GM19467 (cell line): Measurements from ENCODE around the gene RHOT2.

Source experiments
- ATAC-seq: cut with Tn5 transposase; IDR thresholded peaks from one replicate; pipeline ENCODE4 v1.9.1; 2021; ENCODE audit warnings: mild to moderate bottlenecking, moderate library complexity; ENCODE audit not compliant: unreplicated experiment

Gene RHOT2

DNA sequence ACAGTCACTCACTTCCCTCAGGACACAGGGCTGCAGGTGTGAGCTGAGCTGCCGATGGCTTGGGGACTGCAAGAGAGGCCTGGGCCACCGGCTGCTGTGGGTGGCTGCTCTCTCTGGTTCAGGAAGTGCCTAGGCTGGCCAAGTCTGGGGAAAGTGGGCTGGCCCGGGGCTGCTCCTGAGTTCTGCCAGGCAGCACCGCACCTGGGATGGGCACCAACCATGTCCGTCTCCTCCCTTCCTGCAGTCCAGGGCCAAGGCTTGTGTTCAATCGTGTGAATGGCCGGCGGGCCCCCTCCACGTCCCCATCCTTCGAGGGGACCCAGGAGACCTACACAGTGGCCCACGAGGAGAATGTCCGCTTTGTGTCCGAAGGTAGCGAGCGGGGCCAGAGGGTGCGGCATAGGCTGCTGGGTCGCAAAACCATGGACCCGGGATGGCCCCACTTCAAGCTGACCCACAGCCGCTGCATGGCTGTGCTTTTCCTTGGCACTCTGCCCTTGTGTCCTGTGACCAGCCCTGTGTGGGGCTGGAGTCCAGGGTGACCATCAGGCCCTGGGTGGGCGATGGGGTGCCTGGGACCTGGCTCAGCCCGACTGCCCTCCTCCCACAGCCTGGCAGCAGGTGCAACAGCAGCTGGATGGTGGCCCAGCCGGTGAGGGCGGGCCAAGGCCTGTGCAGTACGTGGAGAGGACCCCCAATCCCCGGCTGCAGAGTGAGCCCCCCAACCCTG, 20.6 kb upstream of the RHOT2 start:
- ATAC-seq, result no peak

DNA sequence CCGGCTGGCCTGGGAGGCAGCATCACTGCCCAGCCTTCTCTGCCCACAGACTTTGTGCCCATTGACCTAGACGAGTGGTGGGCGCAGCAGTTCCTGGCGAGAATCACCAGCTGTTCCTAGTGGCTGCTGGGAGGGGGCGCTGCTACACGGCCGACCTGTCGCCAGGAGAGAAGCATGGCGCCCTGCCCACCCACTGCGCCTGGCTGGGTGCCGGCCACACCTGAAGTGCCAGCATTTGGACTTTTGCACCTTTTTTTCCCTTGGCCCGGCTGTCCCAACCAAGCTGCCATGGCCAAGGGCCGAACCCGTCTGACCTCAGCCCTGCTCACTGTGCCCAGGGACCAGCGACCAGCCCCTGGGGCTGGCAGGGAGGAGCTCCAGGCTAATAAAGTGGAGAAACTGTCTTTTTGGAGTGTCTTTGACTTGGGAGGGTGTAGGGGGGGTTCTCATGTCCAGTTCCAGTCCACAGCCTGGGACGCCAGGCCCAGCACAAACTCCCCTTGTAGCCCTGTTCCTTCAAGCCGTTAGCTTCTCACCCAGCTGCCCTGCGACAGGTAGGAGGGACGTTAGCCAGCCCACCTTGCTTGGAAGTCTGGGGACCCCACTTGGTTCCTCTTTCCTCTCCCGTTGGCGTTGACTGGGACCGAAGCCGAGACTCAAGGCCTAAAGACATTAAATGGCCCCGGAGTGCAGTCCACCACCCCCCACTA, 19.7 kb upstream of the RHOT2 start:
- ATAC-seq, result no peak

DNA sequence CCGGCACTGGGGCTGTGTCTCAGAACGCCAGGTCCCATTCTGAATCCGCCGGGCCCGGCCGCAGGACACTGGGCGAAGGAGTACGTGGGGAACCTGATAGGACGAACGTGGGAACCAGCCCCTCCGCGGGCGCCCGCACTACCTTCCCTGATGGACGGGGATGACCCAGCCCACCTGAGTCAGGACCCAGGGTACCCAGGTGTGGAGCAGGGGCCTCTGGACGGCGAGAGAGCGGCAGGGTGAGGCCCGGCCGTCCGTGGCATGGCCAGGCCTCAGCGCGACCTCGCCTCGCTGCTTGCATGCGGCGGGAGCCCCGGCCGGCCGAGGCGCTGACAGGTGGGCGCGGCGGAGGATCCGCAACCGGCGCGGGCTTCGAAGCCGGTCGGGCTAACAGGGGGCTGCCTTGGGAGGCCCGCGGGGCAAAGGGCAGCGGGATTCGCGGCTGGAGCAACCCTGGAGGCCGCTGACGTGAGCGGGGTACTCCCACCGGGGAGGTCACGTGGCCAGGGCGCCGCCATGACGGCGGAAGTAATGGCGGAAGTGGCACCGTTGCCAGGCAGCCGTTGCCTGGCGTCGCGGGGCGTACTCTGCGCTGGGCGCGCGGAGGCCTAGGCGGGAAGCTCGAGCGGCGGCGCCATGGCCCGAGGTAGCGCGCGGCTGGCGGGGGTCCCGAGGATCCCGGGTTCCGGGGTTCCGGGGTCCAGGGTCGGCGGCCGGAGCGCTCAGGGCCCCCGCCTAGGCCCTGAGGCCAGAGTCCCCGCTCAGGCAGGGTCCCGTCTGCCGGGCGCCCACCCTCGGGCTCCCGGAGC, 18.9 kb upstream of the RHOT2 start, which contains the start of gene WDR90:
WDR90 (plus strand) TSS at position 585 of the 809 bp plus-strand sequence; CDS start at position 637, 52 bp downstream.
- ATAC-seq, result peak; percentile 74

DNA sequence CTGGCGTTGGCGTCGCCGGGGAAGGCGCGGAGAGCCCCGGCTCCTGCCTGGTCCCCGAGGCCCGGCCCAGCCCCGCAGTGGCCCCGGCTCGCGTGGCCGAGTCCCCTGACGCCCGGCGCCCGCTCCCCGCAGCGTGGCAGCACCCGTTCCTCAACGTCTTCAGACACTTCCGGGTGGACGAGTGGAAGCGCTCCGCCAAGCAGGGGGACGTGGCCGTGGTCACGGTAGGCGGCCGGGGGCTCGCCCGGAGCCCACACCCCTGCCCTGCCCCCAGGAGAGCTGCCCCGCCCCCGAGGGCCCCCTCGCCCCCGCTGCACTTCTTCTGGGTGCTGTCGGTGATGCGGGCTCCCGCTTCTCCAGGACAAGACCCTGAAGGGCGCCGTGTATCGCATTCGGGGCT, 18.3 kb upstream of the RHOT2 start:
- no peak for ATAC-seq

DNA sequence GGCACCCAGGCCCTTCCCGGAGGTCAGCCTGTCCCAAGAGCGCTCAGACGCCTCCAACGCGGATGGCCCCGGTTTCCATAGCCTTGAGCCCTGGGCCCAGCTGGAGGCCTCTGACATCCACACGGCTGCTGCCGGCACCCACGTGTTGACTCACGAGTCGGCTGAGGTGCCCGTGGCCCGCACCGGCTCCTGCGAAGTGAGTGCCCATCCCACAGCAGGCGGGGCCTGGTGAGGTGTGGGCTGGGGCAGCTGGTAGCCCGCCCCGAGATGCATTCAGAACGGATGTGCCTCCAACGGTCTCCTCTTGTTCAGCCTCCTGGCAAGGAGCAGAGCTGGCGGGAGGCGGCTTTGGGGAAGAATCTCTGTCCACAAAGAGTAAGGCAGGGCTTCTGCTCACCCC, 16.1 kb upstream of the RHOT2 start:
- no peak for ATAC-seq

DNA sequence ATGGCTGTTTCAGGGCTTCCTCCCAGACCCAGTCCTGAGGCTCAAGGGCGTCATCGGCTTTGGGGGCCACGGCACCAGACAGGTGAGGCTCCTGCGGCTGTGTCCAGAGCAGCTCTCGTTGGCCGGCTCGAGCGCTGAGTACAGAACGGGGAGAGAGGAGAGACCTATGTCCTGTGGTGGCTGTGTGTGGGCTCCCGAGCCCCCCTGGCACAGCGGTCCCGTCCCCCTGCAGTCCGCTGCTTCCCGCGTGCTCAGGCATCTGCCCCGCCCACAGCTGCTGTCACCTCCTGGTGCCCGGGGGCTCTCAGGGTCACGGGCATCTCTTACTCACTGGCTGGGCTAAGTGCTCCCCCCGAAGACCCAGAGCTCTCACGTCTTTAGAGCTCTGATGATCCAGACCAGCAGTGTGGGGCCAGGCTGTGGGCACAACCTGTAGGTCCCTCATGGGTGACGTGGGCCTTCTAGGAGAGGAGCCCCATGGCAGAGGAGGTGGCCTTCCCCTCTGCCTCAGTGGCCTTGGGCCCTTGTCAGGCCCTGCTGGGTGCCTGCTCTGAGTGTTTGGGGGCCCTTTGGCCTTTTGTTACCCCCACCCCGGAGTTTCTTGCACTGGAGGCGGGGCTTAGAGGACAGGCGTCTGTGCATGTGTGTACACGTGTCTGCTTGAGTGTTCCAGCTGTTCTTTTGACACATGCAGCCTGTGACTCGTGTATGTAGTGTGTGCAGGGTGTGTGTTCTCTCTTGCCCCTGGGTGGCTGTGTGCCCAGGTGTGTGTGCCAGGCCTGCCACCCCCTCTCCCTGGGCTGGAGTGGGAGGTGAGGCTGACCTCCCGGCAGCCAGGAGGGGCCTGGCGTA, 15.3 kb upstream of the RHOT2 start:
- ATAC-seq, result no peak

DNA sequence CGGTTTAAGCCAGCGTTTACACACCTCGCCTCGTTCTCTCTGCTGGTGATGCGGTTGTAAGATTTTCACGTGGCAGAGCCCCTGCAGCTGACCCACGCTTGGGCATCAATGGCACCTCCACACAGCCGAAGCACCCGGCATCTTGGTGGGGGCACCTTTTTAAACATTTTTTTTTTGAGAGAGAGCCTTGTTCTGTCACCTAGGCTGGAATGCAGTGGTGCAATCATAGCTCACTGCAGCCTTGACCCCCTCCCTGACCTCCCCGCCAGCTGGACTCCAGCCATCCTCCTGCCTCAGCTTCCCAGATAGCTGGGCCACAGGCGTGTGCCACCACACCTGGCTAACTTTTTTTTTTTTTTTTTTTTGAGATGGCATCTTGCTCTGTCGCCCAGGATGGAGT, 13.9 kb upstream of the RHOT2 start:
- ATAC-seq, result no peak

DNA sequence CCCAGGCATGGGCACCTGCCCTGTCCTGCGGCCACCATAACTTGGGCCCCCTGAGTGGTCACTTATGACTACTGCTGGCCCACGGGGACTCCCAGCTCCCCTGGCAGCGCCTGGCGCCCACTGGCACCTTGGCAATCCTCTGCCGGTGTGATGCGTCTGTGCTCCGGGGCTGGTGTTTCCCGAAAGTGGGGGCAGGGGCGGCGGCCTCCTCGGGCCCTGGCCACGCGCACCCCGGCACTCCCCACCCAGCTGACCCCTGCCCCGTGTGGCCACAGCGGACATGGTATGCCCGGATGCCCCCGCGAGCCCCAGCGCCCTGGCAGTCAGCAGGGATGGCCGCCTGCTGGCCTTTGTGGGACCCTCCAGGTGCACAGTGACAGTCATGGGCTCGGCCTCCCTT, 10.4 kb upstream of the RHOT2 start:
- ATAC-seq, result no peak

DNA sequence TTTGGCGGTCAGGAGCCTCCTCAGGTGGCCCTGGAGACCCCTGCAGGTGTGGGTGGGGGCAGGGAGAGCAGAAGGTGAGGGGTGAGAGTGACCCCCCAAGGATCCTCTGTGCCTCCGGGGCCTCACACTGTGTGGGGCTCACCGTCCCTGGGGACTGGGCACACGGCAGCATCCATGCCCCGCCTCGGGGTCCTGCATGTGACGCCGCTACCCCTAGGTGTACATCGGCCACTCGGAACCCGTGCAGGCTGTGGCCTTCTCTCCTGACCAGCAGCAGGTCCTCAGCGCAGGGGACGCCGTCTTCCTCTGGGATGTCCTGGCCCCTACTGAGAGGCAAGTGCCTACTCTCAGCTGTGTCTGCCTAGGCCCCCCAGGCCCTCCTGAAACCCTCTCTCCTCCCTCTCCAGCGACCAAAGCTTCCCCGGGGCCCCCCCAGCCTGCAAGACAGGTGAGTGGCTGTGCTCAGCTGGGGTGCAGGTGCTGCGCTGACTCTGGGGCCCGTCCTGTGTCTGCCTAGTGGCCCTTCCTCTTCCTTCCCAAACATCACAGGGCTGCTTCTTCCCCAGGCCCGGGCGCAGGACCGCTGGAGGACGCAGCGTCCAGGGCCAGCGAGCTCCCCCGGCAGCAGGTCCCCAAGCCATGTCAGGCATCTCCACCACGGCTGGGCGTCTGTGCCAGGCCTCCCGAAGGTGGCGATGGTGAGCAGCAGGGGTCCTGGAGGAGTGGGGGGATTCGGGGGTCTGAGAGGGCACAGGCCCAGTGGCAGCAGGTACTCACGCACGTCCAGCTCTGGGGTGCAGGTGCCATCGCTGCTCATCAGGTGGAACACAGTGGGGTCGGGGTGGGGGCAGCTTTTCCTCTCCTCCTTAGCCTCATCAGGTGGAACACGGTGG, 9.0 kb upstream of the RHOT2 start:
- no peak for ATAC-seq

DNA sequence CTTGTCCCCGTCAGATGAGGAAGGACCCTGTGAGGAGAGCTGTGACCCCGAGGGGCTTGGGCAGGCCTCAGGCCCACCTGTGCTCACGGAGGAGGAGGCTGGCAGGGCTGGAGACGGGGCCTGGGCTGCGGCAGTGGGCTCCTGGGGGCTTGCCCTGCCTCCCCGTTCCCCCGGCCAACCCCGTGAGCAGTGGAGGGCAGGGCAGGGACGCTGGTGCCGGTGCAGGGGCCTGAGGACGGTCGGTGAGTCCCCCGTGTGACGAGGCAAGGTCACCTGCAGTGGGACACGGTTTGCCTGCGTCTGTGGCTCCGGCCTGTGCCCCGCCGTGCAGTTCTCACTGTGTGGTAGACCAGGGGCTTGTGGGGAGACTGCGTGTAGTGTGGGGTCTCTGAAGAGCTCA, 8.3 kb upstream of the RHOT2 start:
- ATAC-seq, result no peak

DNA sequence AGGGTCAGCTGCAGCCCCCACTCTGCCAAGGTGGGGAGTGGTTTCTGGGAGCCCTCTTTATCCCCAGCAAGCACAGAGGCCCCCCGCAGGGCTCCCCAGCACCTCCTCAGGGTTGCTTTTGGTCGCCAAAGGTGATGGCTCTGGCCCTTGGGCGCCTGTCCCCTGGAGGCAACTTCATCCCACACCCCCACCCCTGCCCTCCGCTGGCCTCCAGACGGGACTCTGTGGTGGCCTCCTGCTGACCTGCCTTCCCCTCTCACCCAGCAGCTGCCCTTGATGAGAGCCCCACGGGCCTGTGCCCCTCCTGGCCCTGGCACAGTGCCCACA, 7.8 kb upstream of the RHOT2 start:
- ATAC-seq, result no peak

DNA sequence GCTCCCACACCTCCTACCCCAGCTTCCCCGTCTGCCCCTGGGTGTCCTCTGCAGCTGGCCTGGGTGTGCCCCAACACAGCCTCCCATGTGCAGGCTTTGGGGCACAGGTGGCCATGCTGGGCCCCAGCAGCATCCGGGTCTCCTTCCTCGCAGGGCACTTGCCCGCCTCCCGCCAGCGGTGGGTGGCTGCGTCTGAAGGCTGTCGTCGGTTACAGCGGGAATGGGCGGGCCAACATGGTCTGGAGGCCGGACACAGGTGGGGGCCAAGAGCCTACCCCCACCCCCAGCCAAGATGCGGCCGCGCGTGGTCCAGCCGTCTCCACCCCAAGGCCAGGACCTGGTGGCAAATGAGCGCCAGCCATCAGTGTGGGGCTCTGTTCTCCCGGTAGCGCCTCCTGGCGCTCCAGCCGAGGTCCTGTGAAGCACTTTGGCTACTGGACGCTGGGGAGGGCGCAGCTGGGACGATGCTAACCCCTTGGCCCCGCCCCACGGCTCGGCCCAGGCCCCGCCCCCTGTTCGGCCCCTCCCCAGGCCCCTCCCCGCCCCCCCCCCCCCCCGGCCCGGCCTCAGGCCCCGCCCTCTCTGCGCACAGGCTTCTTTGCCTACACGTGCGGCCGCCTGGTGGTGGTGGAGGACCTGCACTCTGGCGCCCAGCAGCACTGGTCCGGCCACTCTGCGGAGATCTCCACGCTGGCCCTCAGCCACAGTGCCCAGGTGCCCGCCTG, 7.3 kb upstream of the RHOT2 start:
- no peak for ATAC-seq

DNA sequence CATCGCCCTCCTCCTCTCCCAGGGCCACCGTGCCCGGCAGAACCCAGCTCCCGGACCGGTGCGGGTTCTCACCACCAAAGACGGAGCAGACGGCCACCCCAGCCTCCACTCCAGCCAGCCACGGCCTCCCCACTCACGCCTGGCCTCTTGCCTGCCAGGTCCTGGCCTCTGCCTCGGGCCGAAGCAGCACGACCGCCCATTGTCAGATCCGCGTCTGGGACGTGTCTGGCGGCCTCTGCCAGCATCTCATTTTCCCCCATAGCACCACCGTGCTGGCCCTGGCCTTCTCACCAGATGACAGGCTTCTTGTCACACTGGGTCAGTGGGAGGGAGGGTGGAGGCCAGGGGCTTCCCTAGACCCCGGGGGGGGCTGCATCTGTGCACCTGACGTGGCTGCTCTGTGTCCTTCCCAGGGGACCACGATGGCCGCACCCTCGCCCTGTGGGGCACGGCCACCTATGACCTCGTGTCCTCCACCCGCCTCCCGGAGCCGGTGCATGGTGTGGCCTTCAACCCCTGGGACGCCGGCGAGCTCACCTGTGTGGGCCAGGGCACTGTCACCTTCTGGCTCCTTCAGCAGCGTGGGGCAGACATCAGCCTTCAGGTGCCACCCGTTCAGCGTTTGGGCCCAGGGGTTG, 6.6 kb upstream of the RHOT2 start:
- ATAC-seq, result no peak

DNA sequence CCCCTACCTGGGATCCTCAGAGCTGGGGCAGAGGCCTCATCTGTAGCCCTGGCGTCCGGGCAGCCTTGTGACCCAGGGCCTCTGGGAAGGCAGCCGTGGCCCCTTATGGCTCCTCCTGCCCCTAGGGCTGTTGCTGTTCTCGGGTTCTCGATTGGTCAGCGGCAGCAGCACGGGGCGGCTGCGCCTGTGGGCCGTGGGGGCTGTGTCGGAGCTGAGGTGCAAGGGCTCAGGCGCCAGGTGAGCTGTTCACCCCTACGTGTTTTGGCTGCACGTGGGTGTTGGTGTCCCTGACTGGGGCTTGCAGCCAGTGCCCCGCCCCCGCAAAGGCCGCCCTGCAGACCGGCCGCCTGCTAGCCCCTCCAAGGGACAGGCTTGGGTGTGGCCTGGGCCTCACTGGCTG, 5.8 kb upstream of the RHOT2 start:
- ATAC-seq, result no peak

DNA sequence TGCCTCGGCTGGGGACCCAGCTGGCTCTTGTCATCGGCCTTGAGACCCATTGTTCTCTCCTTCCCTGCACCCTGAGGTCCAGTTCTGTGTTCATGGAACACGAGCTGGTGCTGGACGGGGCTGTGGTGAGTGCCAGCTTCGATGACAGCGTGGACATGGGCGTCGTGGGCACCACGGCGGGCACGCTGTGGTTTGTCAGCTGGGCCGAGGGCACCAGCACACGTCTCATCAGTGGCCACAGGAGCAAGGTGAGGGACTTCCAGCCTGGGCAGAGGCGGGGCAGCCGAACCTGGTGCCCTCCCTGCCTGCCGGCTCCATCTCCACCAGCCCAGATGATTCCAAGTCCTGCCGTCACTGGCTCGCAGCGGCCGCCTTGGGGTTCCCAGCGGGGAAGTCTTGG, 5.3 kb upstream of the RHOT2 start:
- no peak for ATAC-seq

DNA sequence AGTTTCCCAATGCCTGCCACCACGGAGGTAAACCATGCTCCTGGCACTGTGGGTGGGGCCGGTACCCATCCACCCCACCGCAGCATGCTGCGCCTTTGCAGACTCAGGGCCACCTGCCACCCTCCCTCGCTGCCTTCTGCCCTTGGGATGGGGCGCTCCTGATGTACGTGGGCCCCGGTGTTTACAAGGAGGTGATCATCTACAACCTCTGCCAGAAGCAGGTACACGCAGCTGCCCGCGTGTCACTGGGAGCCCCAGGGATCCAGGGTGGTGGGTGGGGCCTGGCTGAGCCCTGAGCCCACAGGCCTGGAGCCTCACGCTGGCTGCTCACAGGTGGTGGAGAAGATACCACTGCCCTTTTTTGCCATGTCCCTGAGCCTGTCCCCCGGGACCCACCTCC, 1.4 kb upstream of the RHOT2 start:
- no peak for ATAC-seq

DNA sequence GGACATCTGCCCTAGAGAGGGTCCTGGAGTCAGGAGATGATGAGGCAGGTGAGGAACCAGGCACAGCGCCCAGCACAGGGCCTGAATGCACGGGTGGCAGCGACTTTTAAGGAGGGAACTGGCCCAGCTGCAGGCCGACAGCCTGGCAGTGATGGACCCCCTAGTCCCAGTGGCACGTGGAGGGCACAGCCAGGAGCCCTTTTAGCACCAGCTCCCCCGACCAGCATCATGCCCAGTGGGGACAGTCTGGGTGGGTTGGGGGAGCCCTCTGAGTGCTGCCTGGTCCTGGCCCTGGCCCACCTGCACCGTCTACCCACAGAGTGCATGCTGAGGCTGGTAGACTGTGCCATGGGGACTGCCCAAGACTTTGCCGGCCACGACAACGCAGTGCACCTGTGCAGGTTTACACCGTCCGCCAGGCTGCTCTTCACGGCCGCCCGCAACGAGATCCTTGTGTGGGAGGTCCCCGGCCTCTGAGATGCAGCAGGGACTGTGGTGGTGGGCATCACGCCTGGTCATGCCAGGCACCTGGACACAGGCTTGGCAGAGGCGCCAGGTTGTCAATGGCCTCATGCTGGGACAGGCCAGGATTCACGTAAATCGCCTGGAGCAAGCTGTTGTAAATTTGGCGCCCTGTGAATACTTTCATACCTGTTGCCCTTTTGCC, 686 bp upstream of the RHOT2 start:
- ATAC-seq, result no peak

DNA sequence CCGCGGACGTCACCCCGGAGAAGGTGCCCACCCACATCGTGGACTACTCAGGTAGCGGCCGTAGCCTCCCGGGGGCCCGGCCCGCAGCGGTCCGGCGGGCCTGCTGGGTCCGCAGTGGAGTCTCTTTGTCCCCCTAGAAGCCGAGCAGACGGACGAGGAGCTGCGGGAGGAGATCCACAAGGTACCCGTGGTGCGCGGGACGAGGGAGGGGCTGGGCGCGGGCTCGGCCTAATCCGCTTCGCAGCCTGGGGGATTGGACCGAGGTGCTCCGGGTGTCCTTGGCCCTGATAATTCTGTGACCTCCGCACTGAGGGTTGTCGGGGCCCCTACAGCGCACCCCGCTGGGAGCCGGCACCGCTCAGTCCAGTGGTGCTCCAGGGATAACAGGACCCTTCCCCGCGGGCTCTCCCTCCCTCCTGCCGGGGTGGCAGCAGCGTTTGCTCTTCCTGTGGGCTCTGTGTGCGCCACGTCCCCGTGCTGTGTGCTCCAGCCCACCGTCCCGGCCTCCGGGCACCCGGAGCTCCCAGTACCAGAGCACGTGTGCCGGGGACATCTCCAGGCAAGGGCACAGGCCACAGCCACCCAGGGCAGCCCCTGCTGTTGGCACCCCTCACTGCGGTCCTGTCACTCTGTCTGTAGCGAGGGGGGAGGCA, 713 bp downstream of the RHOT2 start:
- ATAC-seq, result peak; percentile 2
